ENCODE results near the gene ZSWIM1.
"Not testable (repeated sequence)": the region's sequence is repeated elsewhere in the genome, so short reads cannot be mapped to it uniquely, and the experiment has no call there.

Gene ZSWIM1

GRCh38 chr20:45901332-45901731 lies 20.3 kb downstream of the ZSWIM1 start:
- H3K27ac Mint-ChIP-seq; H3K4me3 Mint-ChIP-seq; H3K27me3 Mint-ChIP-seq; H3K9me3 Mint-ChIP-seq; intact Hi-C loops (cut with micrococcal nuclease): not testable (repeated sequence)
- Mint-ChIP-seq H3K4me1 (ENCODE audit: low read depth) (peaks cover 10% of the 10 kb centered on the region), H3K36me3 (ENCODE audit: low read depth) (peaks cover 38% of the 10 kb centered on the region)

- H3K27ac Mint-ChIP-seq = no peak overlapping the region
- H3K36me3 Mint-ChIP-seq (ENCODE audit: low read depth) = peaks cover 28% of the 10 kb centered on the region
- no peaks in the 10 kb centered on the region for H3K9me3 Mint-ChIP-seq
- H3K4me1 Mint-ChIP-seq (ENCODE audit: low read depth) = peaks cover 10% of the 10 kb centered on the region
- intact Hi-C loops (cut with micrococcal nuclease) = no loop called here
- H3K4me3 Mint-ChIP-seq = no peak overlapping the region
- H3K27me3 Mint-ChIP-seq = no peaks in the 10 kb centered on the region
These were observed 21.2 kb downstream of the ZSWIM1 start for GRCh38 chr20:45902199-45902701.

GRCh38 chr20:45904583-45905504 lies 23.8 kb downstream of the ZSWIM1 start:
- Mint-ChIP-seq H3K27me3 (no peaks in the 10 kb centered on the region), H3K4me1 (ENCODE audit: low read depth) (peaks cover 18% of the 10 kb centered on the region), H3K27ac (peak overlapping the region; percentile 55), H3K4me3 (no peak overlapping the region), H3K36me3 (ENCODE audit: low read depth) (peaks cover 2% of the 10 kb centered on the region), H3K9me3 (no peaks in the 10 kb centered on the region)
- intact Hi-C loops (cut with micrococcal nuclease) = no loop called here

GRCh38 chr20:45905505-45906079 lies 24.6 kb downstream of the ZSWIM1 start:
- Mint-ChIP-seq H3K9me3 (no peaks in the 10 kb centered on the region), H3K27ac (peak overlapping the region; percentile 55), H3K4me1 (ENCODE audit: low read depth) (peaks cover 26% of the 10 kb centered on the region), H3K36me3 (ENCODE audit: low read depth) (no peaks in the 10 kb centered on the region), H3K4me3 (no peak overlapping the region), H3K27me3 (no peaks in the 10 kb centered on the region)
- intact Hi-C loops (cut with micrococcal nuclease) = no loop called here

GRCh38 chr20:45907219-45907948 lies 26.4 kb downstream of the ZSWIM1 start:
- peaks cover 43% of the 10 kb centered on the region for H3K4me1 Mint-ChIP-seq (ENCODE audit: low read depth)
- no peak overlapping the region for H3K4me3 Mint-ChIP-seq
- H3K27ac Mint-ChIP-seq = no peak overlapping the region
- no peaks in the 10 kb centered on the region for H3K36me3 Mint-ChIP-seq (ENCODE audit: low read depth)
- peaks cover 4% of the 10 kb centered on the region for H3K27me3 Mint-ChIP-seq
- no peaks in the 10 kb centered on the region for H3K9me3 Mint-ChIP-seq
- intact Hi-C loops (cut with micrococcal nuclease) = no loop called here

- no peak overlapping the region for H3K4me3 Mint-ChIP-seq
- no peak overlapping the region for H3K27ac Mint-ChIP-seq
- no peaks in the 10 kb centered on the region for H3K36me3 Mint-ChIP-seq (ENCODE audit: low read depth)
- H3K4me1 Mint-ChIP-seq (ENCODE audit: low read depth) = peaks cover 49% of the 10 kb centered on the region
- H3K9me3 Mint-ChIP-seq = no peaks in the 10 kb centered on the region
- intact Hi-C loops (cut with micrococcal nuclease) = no loop called here
- peaks cover 5% of the 10 kb centered on the region for H3K27me3 Mint-ChIP-seq
These were observed 27.1 kb downstream of the ZSWIM1 start for GRCh38 chr20:45908084-45908483.

GRCh38 chr20:45909336-45909808 lies 28.3 kb downstream of the ZSWIM1 start:
- Mint-ChIP-seq H3K27me3 (peaks cover 5% of the 10 kb centered on the region), H3K9me3 (no peaks in the 10 kb centered on the region), H3K4me3 (no peak overlapping the region), H3K36me3 (ENCODE audit: low read depth) (no peaks in the 10 kb centered on the region), H3K27ac (peak overlapping the region; percentile 87), H3K4me1 (ENCODE audit: low read depth) (peaks cover 52% of the 10 kb centered on the region)
- intact Hi-C loops (cut with micrococcal nuclease) = no loop called here

GRCh38 chr20:45909817-45910669 lies 29.0 kb downstream of the ZSWIM1 start:
- intact Hi-C loops (cut with micrococcal nuclease) = loop anchor here (1.0 kb wide), 1 partner anchor 25 kb away; no protein-coding TSS in a partner anchor

GRCh38 chr20:45910670-45911485 lies 29.9 kb downstream of the ZSWIM1 start:
- intact Hi-C loops (cut with micrococcal nuclease) = loop anchor here (1.0 kb wide), 1 partner anchor 24 kb away; no protein-coding TSS in a partner anchor
- H3K9me3 Mint-ChIP-seq = no peaks in the 10 kb centered on the region
- peak overlapping the region; percentile 87 for H3K27ac Mint-ChIP-seq
- H3K4me3 Mint-ChIP-seq = peak overlapping the region; percentile 73
- H3K27me3 Mint-ChIP-seq = peaks cover 5% of the 10 kb centered on the region
- peaks cover 55% of the 10 kb centered on the region for H3K4me1 Mint-ChIP-seq (ENCODE audit: low read depth)
- H3K36me3 Mint-ChIP-seq (ENCODE audit: low read depth) = no peaks in the 10 kb centered on the region

More at GRCh38 chr20:45909817-45910669, 29.0 kb downstream of the ZSWIM1 start:
- Mint-ChIP-seq H3K27me3 (peaks cover 5% of the 10 kb centered on the region), H3K27ac (peak overlapping the region; percentile 87), H3K4me3 (peak overlapping the region; percentile 57), H3K9me3 (no peaks in the 10 kb centered on the region), H3K36me3 (ENCODE audit: low read depth) (no peaks in the 10 kb centered on the region), H3K4me1 (ENCODE audit: low read depth) (peaks cover 52% of the 10 kb centered on the region)

GRCh38 chr20:45911486-45912343 lies 30.7 kb downstream of the ZSWIM1 start, which contains the start of gene PLTP:
Gene PLTP, minus strand, starts transcription at chr20:45912155. Its CDS starts 703 bp downstream, at chr20:45911452.
- Mint-ChIP-seq H3K9me3 (no peaks in the 10 kb centered on the region), H3K36me3 (ENCODE audit: low read depth) (no peaks in the 10 kb centered on the region), H3K4me1 (ENCODE audit: low read depth) (peaks cover 55% of the 10 kb centered on the region), H3K4me3 (peak within 1 kb of the TSS; percentile 73), H3K27me3 (peaks cover 5% of the 10 kb centered on the region), H3K27ac (peak within 1 kb of the TSS; percentile 87)
- intact Hi-C loops (cut with micrococcal nuclease) = no loop called here

GRCh38 chr20:45912344-45912682 lies 31.3 kb downstream of the ZSWIM1 start:
- Mint-ChIP-seq H3K4me3 (peak overlapping the region; percentile 73), H3K4me1 (ENCODE audit: low read depth) (peaks cover 55% of the 10 kb centered on the region), H3K27ac (peak overlapping the region; percentile 87), H3K36me3 (ENCODE audit: low read depth) (no peaks in the 10 kb centered on the region), H3K9me3 (no peaks in the 10 kb centered on the region), H3K27me3 (peaks cover 5% of the 10 kb centered on the region)
- intact Hi-C loops (cut with micrococcal nuclease) = no loop called here

GRCh38 chr20:45913116-45913515 lies 32.1 kb downstream of the ZSWIM1 start:
- Mint-ChIP-seq H3K27me3 (peaks cover 5% of the 10 kb centered on the region), H3K36me3 (ENCODE audit: low read depth) (no peaks in the 10 kb centered on the region), H3K4me3 (no peak overlapping the region), H3K27ac (no peak overlapping the region), H3K9me3 (no peaks in the 10 kb centered on the region), H3K4me1 (ENCODE audit: low read depth) (peaks cover 62% of the 10 kb centered on the region)
- intact Hi-C loops (cut with micrococcal nuclease) = no loop called here

Measured in dendritic cell treated with granulocyte-macrophage colony-stimulating factor and Interleukin-4, amounts not matched to agents 40 ng/mL and 50 ng/mL, for 4 days (primary cell).